ENCODE data around the gene PRDX2.
A peak's percentile ranks its signal among the peaks of the same experiment; 100 is the strongest.

Gene PRDX2

GRCh38 chr19:12841094-12841493, 39.5 kb upstream of the PRDX2 start:
- peak overlapping the region; percentile 20 for H3K4me3 ChIP-seq (ENCODE audit: low read depth, low read length)
- TF ChIP-seq CTCF (conservative IDR thresholded peaks at IDR 0.05; ENCODE audit: low read depth, low read length): no peak
- DNase-seq (ENCODE audit: low read depth): no peak

GRCh38 chr19:12840091-12841079, 38.8 kb upstream of the PRDX2 start:
- H3K4me3 ChIP-seq (ENCODE audit: low read depth, low read length): peak overlapping the region; percentile 20
- peak; percentile 69 for DNase-seq (ENCODE audit: low read depth)
- TF ChIP-seq CTCF (conservative IDR thresholded peaks at IDR 0.05; ENCODE audit: low read depth, low read length): no peak

- no peak overlapping the region for H3K4me3 ChIP-seq (ENCODE audit: low read depth, low read length)
- TF ChIP-seq CTCF (conservative IDR thresholded peaks at IDR 0.05; ENCODE audit: low read depth, low read length): no peak
- no peak for DNase-seq (ENCODE audit: low read depth)
These were observed 37.5 kb upstream of the PRDX2 start for GRCh38 chr19:12838886-12839756.

- TF ChIP-seq CTCF (conservative IDR thresholded peaks at IDR 0.05; ENCODE audit: low read depth, low read length): peak; percentile 31
- H3K4me3 ChIP-seq (ENCODE audit: low read depth, low read length): no peak within 1 kb of the TSS
- DNase-seq (ENCODE audit: low read depth): no peak
These were observed 36.7 kb upstream of the PRDX2 start, which contains the start of gene MAST1 for GRCh38 chr19:12838182-12838885. Gene MAST1, plus strand, starts transcription at chr19:12838515. Its CDS starts 58 bp downstream, at chr19:12838573.

- DNase-seq (ENCODE audit: low read depth): no peak
- no peak overlapping the region for H3K4me3 ChIP-seq (ENCODE audit: low read depth, low read length)
- TF ChIP-seq CTCF (conservative IDR thresholded peaks at IDR 0.05; ENCODE audit: low read depth, low read length): no peak
These were observed 35.6 kb upstream of the PRDX2 start for GRCh38 chr19:12837225-12837624.

- no peak for DNase-seq (ENCODE audit: low read depth)
- no peak overlapping the region for H3K4me3 ChIP-seq (ENCODE audit: low read depth, low read length)
- no peak for TF ChIP-seq CTCF (conservative IDR thresholded peaks at IDR 0.05; ENCODE audit: low read depth, low read length)
These were observed 34.9 kb upstream of the PRDX2 start for GRCh38 chr19:12836529-12836863.
